NCI-H345 treated with DMSO at 0.1 percent for 48 hours (cell line): ENCODE measurements around the gene TMEM222.
"Not testable (repeated sequence)": the region's sequence is repeated elsewhere in the genome, so short reads cannot be mapped to it uniquely, and the experiment has no call there.

Experiments
- DNase-seq: peaks from one replicate; lab custom pipeline; 2025; ENCODE audit not compliant: unreplicated experiment; lab: John Stamatoyannopoulos, UW

The TMEM222 gene

DNA sequence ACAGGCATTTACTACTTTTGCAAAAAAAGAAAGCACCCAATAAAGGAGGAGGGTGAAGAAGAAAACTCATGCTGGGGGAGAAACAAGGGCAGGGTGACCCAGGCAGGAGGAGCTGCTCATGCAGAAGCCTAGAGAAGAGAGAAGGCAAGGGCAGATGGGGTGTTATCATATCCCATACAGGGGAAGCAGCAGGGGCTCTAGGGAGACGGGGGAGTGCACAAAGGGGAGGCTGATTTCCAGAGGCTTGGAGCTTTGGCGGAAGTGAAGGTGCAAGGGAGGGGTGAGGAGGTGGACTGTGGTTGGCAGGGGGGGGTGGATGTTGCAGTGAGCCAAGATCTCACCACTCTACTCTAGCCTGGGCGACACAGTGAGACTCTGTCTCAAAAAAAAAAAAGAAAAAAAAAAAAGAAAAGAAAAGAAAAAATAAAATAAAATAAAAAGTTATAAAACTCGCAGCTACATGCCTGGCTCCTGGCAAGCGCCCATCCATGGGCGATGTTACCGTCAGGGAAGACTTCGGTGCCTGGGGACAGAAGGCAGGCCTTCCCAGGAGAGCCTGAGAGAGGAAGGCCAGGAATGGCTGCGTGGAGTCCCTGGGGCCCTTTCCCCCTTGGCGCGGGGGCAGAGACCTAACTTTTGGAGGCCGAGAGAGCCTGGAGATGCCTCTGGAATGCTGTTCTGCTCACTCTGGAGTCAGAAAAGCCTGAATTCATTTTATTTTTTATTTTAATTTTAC, 56.0 kb downstream of the TMEM222 start:
- DNase-seq, result no peak

DNA sequence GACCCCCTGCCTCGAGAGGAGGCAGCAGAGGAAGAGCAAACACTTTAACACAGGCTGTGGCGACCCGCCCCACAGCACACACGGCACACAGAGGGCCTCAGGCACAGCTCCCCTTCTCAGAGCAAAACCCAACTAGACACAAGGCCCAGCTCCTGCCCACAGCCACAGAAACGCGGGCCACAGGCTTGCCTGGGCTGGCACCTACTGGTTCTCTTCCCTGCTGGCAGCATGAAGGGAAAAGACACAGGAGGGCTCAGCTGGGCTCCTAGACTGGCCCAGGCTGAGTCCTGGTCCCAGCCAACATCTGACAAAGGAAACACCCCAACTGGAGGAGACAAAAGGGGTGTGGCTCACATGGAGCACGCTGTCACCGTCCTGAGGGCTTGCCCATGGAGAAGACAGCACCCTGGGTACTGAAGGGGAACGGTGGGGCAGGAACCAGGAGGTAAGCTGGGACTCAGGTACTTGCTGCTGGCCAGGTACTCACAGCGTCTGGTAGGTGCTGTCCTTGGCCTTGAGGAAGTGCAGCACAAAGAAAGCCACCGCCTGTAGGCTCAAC, 57.7 kb downstream of the TMEM222 start:
- peak; percentile 54 for DNase-seq

DNA sequence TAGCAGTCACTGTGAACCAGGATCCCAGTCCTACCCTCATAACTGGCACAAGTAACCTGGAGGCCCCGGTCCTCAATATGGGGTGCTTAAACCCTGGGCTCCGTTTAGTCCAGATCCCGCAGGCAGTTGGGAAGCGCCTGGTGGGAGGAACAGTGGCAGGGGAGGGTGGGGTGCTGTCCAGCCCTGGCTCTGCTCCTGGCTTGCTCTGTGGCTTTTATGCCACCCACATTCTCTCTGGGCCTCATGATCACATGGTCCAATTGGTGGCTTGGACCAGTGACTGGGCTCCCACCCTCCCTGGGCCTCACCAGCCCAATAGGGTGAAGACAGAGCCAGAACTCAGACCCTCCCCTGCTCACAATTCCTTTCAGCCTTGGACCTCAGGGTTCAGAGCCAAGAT, 58.3 kb downstream of the TMEM222 start:
- DNase-seq, result no peak

DNA sequence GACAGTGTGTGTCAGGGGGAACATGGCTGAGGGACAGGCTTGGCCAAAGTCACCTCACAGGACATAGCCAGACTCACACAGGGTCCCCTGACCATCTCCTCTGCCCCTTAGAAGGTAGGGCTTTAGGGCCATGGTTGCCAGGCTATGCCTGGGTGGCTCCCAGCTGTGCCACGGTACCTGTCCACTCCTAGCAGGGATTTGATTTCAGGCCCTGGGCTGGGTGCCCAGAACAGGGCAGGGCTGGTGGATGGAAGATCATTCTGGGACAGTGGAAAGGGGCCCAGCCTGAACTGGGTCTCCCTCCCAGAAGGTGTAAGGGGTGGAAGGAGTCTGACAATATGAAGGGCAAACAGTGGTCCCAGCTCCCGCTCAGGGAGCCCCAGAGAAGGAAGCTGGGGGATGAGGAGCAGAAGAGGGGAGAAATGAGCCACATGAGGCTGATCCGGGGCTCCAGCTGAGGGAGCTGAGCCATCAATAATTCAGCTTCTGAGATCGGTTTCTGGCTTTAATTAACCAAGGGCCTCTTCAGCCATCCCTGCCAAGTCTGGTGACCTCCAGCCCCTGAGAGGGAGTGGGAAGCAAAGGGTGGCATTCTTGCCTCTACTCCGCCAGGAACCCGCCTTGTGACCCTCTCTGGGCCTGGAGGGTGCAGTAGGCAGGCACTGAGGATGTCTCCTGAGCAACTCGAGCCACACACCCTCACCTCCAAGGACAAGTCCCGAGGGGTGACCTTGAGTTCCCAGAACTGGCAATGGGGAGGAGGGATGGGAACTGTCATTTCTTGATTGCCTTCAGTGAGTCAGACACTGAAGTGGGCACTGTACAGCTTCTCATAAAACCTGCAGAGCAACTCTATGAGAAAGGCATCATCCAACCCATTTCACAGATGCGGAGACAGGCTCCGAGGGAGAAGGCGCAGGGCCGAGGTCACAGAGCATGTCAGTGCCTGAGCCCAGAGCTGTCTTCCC, 59.1 kb downstream of the TMEM222 start:
- DNase-seq, result no peak

DNA sequence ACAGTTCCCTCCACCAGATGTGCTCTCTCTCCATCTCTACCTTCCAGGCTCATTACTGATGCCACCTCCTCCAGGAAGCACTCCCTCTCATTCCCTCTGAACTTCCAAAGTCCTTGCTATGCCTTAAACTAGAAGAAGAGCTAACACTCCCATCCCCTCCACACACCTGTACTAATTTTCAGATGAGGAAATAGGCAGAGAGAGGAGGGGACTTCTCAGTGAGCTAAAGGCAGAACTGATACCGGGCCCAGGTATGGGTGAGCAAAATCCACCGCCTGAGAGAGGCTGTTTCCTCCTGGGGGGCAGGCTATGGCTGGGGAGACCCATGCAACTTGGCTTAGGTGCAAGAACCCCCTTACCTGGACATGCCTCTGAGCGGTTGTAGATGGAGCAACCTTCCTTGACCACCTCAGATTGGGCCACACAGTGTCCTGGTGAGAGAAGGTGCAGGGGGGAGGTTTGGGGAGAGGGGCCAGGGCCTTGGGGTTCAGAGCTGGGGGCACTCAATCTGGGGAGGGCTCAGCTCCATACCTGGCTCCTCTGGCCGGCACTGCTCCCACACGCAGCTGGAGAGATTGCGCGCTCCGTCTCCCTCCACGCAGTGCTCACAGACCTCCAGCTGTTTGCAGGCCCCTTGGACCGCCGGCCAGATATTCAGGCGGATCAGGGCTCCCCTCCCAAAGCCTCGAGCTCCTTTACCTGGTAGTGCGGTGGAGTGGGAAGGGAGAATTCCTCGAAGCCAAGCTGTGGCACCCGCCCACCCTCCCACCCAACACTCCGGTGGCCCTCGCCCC, 60.2 kb downstream of the TMEM222 start:
- DNase-seq, result no peak

DNA sequence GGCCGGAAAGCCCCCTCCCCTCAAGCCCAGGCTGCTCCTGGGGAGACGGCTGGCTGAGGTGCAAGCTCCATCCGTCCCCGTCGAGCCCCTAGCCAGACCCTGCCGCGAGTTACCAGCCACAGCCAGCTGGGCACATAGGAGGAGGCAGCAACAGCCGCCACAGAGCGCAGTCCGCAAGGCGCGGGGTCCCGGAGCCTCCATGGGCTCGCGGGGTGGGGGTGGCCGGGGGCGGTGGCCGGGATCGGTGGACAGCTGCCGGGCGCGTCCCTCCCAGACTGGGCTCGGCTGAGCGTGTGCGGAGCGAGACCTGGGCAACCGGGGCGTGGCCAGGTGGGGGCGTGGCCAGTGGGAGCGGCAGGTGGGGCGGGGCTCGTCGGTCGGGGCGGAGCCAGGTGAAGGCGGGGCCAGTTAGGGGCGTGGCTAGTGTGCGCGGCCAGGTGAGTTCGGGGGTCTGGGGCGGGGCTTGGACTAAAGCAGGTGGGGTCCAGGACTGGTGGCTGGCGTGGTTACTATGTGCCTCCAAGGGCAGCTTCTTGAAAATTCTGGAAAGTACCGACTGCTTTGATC, 61.2 kb downstream of the TMEM222 start, which contains the start of gene CD164L2:
CD164L2 (minus strand) TSS at position 295 of the 567 bp plus-strand sequence; CDS start at position 201, 94 bp downstream.
- peak; percentile 11 for DNase-seq

DNA sequence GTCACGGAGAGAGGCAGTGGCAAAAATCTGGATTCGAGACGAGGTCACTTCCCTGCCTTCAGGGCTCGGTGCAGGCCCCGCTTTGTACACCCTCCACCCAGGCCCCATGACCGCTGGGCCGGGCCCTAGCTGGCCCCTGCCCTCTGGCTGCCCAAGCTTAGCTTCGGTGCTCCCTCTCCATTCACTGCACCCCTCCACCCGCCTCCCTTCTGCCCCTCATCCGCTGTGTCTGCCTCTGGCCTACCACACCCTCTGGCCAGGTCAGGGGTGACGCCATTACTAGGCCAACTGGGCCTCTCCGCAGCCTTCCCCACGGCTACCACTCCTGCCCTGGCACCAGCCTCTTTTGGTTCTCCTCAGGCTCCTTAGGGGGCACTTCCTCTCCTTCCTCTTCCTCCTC, 61.7 kb downstream of the TMEM222 start:
- DNase-seq, result no peak

DNA sequence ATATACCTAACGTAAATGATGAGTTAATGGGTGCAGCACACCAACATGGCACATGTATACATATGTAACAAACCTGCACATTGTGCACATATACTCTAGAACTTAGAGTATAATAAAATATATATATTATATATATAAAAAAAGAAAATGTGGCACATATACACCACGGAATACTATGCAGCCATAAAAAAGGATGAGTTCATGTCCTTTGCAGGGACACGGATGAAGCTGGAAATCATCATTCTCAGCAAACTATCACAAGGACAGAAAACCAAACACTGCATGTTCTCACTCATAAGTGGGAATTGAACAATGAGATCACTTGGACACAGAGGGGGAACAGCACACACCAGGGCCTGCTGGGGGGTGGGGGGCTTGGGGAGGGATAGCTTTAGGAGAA, 62.8 kb downstream of the TMEM222 start:
- not testable (repeated sequence) for DNase-seq
